GM12873 (cell line): Measurements from ENCODE around the gene MRPS14.

Source experiments
- TF ChIP-seq, protein P1 (sequence below): IDR thresholded peaks from 2 replicates; pipeline ENCODE4 v1.5.1; 2012; ENCODE audit warnings: low read depth, mild to moderate bottlenecking, moderate library complexity, low read length, control low read depth; ENCODE audit not compliant: insufficient read depth; ENCODE audit errors: missing control alignments

The MRPS14 gene

DNA sequence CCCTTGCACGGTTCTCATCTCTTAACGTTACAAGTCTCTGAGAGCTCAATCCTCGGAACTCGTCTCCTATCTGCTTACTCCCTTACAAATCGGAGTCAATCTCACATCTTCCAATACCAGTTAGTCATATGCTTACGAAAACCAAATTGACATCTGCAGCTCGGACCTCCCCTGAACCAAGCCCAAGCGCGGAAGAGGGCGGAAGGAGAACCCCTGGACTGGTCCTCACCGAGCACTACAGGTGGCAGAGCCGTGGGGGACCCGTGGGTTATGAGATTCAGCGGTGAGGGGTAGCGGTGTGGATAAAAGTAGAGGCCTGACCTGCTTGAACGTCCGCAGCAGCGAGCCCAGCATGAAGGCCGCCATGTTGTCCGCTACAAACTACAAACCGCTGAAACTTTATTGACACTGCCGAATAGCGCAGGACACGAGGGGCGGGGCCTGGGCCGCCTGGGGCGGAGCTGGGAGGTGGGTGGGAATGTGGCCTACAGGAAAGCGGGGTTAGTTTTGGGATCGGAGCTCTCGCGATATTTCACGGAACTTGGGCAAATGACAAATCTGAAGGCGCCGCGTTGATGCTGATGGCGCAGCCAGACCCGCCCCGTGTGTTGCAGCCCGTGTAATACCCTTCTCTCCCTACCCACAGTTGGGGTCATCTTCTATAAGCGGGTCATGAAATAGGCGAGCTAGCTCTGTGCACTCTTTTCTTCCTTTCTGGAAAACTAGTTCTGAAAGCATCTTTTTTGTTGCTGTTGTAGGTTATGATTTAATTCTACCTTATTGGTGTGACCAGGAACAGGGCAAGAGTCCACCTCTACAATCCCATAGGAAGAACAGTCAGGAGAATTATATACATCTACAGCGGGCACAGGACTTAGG, at the start of gene MRPS14:
Gene MRPS14, minus strand, starts transcription at position 383 of the 879 bp plus-strand sequence. Its CDS starts 17 bp downstream, at position 366.
- TF ChIP-seq, protein P1, sequence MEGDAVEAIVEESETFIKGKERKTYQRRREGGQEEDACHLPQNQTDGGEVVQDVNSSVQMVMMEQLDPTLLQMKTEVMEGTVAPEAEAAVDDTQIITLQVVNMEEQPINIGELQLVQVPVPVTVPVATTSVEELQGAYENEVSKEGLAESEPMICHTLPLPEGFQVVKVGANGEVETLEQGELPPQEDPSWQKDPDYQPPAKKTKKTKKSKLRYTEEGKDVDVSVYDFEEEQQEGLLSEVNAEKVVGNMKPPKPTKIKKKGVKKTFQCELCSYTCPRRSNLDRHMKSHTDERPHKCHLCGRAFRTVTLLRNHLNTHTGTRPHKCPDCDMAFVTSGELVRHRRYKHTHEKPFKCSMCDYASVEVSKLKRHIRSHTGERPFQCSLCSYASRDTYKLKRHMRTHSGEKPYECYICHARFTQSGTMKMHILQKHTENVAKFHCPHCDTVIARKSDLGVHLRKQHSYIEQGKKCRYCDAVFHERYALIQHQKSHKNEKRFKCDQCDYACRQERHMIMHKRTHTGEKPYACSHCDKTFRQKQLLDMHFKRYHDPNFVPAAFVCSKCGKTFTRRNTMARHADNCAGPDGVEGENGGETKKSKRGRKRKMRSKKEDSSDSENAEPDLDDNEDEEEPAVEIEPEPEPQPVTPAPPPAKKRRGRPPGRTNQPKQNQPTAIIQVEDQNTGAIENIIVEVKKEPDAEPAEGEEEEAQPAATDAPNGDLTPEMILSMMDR, result peak; percentile 4

DNA sequence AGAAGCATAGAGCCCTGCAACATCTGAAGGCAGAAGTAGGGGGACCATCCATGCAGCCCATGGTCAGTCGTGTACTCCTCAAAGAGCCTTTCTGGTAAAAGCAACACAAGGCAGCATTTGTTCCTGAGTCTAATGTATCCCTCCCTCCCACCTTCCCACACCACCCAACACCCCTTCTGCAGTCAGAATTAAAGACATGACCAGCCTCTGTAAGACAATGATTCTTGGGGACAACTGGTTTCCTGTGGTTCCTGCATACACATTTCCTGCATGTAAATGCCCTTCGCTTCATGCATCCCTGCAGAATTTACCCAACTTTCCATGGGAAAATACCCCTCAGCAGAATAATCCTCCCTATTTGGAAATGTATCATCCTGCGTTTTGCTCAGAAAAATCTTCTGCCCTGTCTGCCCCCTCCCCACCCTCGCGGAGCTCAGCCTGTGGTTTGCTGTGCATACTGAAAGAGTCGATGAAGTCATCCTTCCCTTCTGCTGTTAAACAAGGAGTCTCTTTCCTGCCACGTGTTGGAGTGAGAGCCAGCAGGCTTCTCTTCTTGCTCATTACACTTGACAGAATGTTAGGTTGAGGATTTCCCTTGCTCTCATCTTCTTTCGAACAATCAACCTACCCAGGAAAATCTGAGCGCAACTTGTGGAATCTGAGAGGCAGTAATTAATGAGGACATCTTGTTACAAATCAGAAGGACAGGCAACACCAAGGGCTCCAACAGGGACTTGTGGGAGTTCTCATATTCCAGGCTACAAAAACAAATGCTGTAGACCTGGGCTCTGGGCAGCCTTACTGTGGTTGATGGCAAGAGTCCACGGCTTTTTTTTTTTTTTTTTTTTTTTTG, 49.1 kb upstream of the MRPS14 start:
- TF ChIP-seq, protein P1, result no peak

DNA sequence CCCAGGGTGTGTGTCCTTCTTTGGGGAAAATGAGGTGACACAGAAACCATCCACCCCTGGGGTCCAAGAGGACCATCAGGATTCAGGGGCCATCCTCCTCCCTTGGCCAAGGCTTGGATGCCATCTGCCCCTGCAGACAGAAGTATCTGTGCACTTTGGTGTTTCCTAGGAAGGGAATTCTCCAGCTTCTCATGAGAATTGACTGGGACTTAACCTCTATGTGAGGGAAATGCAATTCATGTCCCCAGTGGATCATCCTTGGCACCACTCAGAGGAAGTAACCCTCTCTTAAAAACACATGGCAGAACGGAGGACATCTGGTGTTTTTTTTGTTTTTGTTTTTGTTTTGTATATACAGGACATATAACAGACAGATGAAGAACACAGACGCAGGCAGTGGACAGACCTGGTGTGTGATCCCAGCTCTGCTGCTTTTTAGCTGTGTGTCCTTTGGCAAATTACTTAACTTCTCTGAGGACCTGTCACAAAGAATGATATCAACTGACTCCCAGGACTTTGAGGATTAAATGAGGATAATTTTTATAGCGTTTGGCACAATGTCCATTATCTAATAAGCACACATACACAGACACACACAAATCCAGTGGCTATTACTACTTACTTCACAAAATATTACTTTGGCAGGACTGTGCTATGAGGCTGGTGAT, 48.2 kb upstream of the MRPS14 start:
- TF ChIP-seq, protein P1, result no peak

DNA sequence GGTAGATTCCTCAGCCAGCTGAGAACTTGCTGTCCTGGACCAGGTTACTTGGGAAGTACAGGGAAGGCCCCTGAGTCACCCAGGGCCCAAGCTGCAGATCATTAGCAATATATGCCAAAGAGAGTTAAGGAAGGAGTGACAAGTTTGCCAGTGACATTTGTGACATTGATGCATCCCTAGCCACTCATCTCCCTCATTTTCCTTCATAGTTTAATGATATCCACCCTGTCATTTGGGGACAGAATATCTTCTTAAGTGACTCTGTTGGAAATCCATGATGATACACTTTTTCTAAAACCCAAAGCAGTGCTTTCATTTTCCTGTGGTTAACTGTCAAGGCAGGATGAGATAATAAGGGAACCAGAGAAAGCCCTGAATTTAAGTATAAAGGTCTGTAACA, 47.6 kb upstream of the MRPS14 start:
- TF ChIP-seq, protein P1, result no peak

DNA sequence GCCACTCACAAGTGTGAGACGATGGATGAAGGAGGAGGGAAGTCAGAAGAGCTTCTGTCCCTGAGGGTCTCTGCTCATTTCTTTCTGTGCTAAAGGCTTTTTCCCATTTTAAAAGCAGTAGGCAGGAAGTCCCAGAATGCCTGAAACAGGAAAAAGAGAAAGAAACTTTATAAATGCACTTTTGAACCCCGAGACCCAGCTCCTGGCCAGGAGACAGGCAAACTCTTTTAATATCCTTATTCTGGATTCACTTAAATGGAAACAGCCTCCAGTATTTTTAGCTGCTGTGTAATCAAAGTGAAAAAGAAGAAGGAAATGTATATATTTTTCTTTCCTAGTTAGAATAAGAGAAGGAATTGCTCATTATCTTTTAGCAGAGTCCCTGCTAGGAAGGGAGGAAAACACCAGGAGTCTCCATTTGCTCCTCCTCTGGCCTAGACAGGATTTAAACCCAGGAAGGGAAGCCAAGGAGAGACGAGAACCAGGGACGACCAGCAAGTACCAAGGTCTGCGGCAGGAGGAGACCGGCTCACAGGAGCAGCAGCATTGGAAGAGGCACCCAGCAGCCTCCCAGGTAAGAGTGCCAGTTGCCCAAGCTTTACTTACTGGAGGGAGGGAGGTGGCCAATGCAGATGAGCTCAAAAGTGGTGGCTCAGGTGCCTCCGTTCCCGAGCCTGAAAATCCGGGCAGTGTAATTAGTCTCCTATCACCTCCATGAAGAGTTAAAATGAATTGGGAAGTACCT, 44.3 kb upstream of the MRPS14 start, which contains the start of gene TNN:
Gene TNN, plus strand, starts transcription at position 472 of the 745 bp plus-strand sequence. CDS start 9,586 bp downstream, outside the sequence.
- TF ChIP-seq, protein P1, result no peak

DNA sequence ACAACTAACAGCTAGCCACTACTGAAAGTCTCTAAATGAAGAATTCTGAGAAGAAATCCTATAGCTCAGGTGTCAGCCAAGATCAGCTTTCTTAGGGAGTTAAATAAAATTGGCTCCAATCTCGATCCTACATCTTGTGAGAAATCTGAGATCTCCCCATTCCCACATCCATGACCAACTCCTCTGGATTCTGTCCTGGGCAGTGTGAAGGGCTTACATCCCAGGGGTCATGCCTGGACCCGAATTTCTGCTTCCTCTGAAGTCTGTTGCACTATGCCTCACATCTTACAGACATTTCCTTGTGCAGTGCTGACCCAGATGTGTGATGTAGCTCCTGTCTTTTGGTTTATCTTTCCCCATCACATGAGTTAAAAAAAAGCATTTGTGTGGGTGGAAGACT, 39.6 kb upstream of the MRPS14 start:
- TF ChIP-seq, protein P1, result no peak
